ENCODE measurements around the gene TBC1D22A.

The TBC1D22A gene

GRCh38 chr22:46744581-46744980 is 17.9 kb upstream of the TBC1D22A start:
- Histone ChIP-seq H3K4me2 (ENCODE audit: low read depth, low read length) (no peak overlapping the region), H3K9ac (ENCODE audit: low read length) (no peak overlapping the region), H2AFZ (ENCODE audit: low read length) (no peak overlapping the region), H4K20me1 (ENCODE audit: insufficient read depth, low read length) (no peaks in the 10 kb centered on the region), H3K36me3 (replicated peaks; ENCODE audit: insufficient read depth, low read length) (no peaks in the 10 kb centered on the region), H3K9me3 (replicated peaks; ENCODE audit: insufficient read depth, low read length) (no peaks in the 10 kb centered on the region), H3K4me1 (ENCODE audit: low read length) (peaks cover 2% of the 10 kb centered on the region), H3K27ac (ENCODE audit: low read length) (no peak overlapping the region), H3K4me3 (ENCODE audit: low read length) (no peak overlapping the region), H3F3A (ENCODE audit: insufficient read depth, low read length) (0 out of 2 replicates have a peak, but pooled peaks cover under 1% of the 10 kb centered on the region), H3K9me2 (replicated peaks; ENCODE audit: insufficient read depth, low read length) (no peaks in the 10 kb centered on the region), H3K27me3 (replicated peaks; ENCODE audit: insufficient read depth, low read length) (peaks cover 22% of the 10 kb centered on the region), H3K79me2 (ENCODE audit: low read length) (no peaks in the 10 kb centered on the region)
- DNase-seq = no peak
- TF ChIP-seq CTCF (IDR thresholded peaks at IDR 0.05; ENCODE audit: low read length) (no peak), EZH2phosphoT487 (IDR thresholded peaks at IDR 0.05; ENCODE audit: low read length) (no peak), EZH2 (optimal IDR thresholded peaks at IDR 0.05; ENCODE audit: low read depth, low read length) (no peak)

- H3K36me3 ChIP-seq (replicated peaks; ENCODE audit: insufficient read depth, low read length) = no peaks in the 10 kb centered on the region
- peaks cover 26% of the 10 kb centered on the region for H3K27me3 ChIP-seq (replicated peaks; ENCODE audit: insufficient read depth, low read length)
- H3K4me3 ChIP-seq (ENCODE audit: low read length) = no peak overlapping the region
- no peak overlapping the region for H3K9ac ChIP-seq (ENCODE audit: low read length)
- no peak for DNase-seq
- no peaks in the 10 kb centered on the region for H3K9me2 ChIP-seq (replicated peaks; ENCODE audit: insufficient read depth, low read length)
- TF ChIP-seq CTCF (IDR thresholded peaks at IDR 0.05; ENCODE audit: low read length) (no peak), EZH2phosphoT487 (IDR thresholded peaks at IDR 0.05; ENCODE audit: low read length) (no peak), EZH2 (optimal IDR thresholded peaks at IDR 0.05; ENCODE audit: low read depth, low read length) (no peak)
- H3K4me1 ChIP-seq (ENCODE audit: low read length) = no peaks in the 10 kb centered on the region
- no peaks in the 10 kb centered on the region for H4K20me1 ChIP-seq (ENCODE audit: insufficient read depth, low read length)
- no peak overlapping the region for H2AFZ ChIP-seq (ENCODE audit: low read length)
- no peak overlapping the region for H3K4me2 ChIP-seq (ENCODE audit: low read depth, low read length)
- no peaks in the 10 kb centered on the region for H3K79me2 ChIP-seq (ENCODE audit: low read length)
- H3K27ac ChIP-seq (ENCODE audit: low read length) = no peak overlapping the region
- no peaks in the 10 kb centered on the region for H3F3A ChIP-seq (ENCODE audit: insufficient read depth, low read length)
- no peaks in the 10 kb centered on the region for H3K9me3 ChIP-seq (replicated peaks; ENCODE audit: insufficient read depth, low read length)
These were observed 16.3 kb upstream of the TBC1D22A start for GRCh38 chr22:46746192-46746591.

GRCh38 chr22:46746620-46747019 is 15.8 kb upstream of the TBC1D22A start:
- Histone ChIP-seq H4K20me1 (ENCODE audit: insufficient read depth, low read length) (no peaks in the 10 kb centered on the region), H3K27me3 (replicated peaks; ENCODE audit: insufficient read depth, low read length) (peaks cover 26% of the 10 kb centered on the region), H3K4me3 (ENCODE audit: low read length) (no peak overlapping the region), H3K4me2 (ENCODE audit: low read depth, low read length) (no peak overlapping the region), H3K79me2 (ENCODE audit: low read length) (no peaks in the 10 kb centered on the region), H3K36me3 (replicated peaks; ENCODE audit: insufficient read depth, low read length) (no peaks in the 10 kb centered on the region), H3K9me2 (replicated peaks; ENCODE audit: insufficient read depth, low read length) (no peaks in the 10 kb centered on the region), H2AFZ (ENCODE audit: low read length) (no peak overlapping the region), H3K9me3 (replicated peaks; ENCODE audit: insufficient read depth, low read length) (no peaks in the 10 kb centered on the region), H3F3A (ENCODE audit: insufficient read depth, low read length) (no peaks in the 10 kb centered on the region), H3K4me1 (ENCODE audit: low read length) (no peaks in the 10 kb centered on the region), H3K9ac (ENCODE audit: low read length) (no peak overlapping the region), H3K27ac (ENCODE audit: low read length) (no peak overlapping the region)
- DNase-seq = no peak
- TF ChIP-seq EZH2 (optimal IDR thresholded peaks at IDR 0.05; ENCODE audit: low read depth, low read length) (no peak), EZH2phosphoT487 (IDR thresholded peaks at IDR 0.05; ENCODE audit: low read length) (no peak), CTCF (IDR thresholded peaks at IDR 0.05; ENCODE audit: low read length) (no peak)
